HG02642 (cell line): ENCODE results near the gene HDAC4.
A peak's percentile ranks its signal among the peaks of the same experiment; 100 is the strongest.

Experiments
- ATAC-seq: cut with Tn5 transposase; IDR thresholded peaks from one replicate; pipeline ENCODE4 v1.9.1; 2021; ENCODE audit warnings: mild to moderate bottlenecking; ENCODE audit not compliant: unreplicated experiment, poor library complexity

Gene HDAC4

GRCh38 chr2:239299218-239299939 lies 101.4 kb downstream of the HDAC4 start:
- no peak for ATAC-seq

- ATAC-seq = no peak
These were observed 102.6 kb downstream of the HDAC4 start for GRCh38 chr2:239298116-239298804.

DNA sequence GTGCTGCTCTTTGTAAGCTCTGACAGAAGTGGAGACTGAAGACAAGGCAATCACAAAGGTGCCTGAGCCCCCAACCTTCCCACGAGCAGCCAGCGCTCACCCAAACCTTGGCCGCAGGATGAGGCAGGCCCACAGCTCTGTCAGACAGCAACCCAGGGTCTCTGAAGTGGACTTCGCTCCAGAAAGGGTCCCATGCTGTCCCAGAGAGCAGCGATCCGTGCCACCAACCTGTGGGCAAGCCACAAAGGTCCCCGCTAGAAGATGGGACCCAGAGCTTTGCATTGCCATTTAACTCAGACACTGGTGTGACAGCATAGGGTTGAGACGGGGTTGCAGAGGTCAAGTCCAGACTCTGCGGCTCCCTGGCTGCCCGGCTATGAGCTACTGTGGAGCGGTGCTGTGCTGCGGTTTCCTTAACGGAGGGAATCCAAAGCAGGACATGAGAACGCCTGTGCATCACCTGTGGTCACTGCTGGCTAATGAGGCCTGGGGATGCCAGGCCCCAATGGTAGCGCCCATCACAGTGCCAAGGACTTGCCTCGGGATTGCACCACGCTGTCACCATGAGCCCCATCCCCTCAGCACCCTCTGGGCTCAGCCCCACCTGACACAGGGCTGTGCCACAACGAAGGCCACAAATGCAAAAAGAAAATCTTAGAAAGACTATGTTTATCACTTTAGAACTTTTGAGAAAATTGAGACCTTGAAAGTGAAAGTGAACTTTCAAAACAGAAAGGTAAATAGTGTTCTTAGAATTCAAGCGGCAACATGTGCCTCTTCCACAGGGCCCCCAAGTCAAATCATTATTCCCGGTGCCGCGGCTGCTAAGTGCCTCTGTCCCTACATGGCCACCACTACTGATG lies 103.4 kb downstream of the HDAC4 start:
- ATAC-seq = no peak

DNA sequence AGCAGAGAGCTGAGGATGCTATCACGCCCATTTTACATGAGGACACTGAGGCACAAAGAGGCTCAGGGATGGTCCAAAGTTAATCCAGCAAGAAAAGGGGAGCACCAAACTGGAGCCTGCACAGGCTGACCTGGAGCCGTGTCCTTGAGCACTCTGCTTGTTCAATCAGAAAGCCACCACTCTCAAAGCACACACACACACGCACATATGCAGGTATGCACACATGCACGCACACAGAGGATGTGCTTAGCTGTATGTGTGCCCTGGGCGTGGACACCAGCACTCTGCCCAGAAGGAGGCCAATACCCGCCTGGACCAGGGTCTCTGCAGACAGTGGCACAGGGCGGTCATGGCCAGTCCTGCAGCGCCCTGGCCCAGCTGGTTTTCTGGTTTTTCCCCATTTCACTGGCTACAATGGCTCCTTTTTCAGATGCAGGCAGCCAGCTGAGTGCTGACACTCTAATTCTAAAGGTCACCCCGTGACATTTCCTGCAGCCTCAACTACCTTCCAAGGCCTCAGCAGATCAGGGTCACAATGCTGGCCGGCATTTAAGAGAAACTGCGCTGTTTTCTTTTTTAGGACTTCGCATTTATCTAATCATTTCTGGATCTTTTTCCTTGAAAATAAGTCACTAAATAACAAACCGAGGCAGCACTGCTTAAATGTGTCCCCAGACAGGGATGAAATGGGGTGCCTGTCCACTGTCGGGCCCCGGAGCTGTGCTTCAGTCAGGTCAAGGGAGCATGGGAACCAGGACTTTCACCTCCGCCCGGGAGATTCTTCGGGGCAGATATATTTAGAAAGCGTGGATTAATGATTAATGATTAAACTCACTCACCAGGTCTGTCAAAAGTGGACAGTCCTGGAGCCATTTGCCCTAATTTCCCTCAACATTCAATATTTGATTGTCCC lies 104.5 kb downstream of the HDAC4 start:
- ATAC-seq = no peak

DNA sequence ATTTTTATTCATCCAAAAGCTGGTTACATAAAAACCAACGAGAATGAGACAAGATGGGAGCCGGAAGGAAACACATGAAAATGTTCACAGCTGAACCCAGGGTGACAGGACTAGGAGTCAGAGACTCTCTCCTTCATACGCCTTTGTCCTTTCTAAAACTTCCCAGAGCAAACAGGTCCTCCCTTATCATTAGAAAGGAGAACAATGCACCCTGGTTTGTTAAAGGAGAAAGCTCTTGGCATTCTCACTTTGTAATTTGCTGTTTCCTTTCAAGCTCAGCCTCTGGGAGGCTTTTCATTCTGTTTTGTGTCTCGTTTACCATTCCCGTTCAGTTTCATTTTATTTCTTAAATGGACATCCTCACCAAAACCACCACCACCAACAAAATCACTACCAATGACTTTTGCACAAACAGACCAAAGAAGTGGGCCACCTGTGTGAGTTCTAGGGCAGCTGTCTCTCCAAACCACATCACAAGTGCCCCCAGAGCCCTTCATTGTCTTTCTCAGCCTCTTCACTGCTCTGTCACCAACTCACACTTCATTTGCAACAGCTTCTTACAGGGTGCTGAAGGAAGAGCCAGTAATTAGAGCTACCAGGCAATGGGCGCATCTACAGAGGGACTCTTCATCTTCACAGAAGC lies 105.3 kb downstream of the HDAC4 start:
- no peak for ATAC-seq

DNA sequence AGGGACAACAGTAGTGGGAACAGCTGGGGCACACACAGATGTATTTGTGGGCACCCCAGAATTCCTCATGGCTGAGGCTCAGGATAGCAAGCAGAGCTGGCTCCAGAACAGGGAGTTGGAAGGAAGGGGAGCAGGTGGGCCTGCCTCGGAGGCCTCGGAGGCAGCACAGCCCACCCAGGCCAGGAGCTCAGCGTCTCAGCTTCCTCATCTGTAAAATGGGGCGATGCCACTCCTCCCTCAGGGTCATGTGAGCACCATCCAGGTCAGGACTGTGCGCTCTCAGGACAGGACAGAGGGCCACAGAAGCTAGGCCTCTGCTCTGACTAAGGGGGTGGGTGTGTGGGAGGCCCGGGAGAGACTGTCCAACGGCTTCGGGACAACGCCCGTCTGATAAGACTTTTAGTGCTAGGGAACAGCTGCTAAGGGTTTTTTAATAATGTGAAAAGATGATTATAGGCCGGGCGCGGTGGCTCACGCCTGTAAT lies 106.2 kb downstream of the HDAC4 start:
- no peak for ATAC-seq

DNA sequence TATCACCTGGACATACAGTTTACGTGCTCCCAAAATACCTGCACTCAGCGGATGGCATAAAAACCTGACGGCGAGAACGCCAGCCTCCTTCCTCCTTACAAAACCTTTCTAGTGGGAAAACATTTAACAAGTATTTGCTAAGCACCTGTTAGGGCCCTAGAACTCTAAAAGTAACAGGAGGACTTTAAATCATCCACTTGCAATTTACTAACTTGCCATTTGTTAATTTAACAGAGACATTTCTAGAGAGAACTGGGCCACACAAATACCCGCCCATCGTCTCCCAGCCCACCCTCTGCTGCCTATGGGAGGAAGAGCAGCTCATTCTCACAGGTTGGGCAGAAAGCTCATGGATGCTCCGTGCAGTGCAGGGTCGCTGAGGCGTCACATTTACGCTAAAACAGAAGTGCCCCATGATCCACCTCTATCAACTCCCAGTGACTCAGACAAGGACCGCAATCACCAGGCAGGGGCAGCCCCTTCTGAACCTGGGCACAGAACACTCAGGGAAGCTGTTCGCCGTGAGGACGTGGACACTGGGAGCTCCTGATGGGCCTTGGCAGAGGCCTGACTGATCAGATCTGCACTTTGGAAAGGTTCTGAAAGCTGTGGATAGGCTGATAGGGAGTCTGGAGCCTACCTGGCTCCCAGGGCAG lies 106.9 kb downstream of the HDAC4 start:
- no peak for ATAC-seq

DNA sequence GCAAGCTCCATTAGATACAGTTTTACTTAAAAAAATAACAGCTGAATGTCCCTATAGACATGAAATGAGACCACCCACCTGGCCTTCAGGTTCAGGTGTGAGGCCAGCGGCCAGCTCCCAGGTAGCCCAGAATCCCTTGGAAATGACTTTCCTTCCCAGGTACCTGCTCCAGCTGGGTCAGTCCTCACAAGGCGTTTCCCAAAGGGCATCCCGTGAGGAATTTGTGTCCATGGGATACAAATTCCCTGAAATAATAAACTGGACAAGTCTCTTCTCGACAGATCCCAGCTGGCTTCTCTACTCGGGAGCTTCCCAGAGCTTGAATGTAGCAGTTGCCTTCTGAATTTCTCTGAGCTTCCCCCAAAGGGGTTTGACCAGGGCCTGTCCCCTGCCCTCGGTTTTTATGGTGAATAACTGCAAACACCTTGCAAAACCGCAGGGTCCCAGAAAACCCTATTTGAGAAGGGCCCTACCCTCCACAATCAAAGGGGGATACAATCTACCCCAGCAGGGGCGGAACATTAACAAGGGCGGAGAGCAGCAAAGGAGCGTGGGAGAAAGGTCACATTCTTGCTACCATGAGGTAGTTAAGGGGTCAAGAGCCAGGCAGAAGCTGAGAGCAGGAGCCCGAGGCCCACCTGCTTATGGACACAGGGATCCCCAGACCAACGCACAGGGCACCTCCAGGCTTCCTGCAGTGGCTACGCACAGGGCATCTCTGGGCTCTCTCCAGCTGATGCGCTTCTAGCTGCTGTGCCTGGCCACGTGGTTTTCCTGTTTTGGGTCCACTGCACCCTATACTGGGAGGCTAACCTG lies 107.7 kb downstream of the HDAC4 start:
- ATAC-seq = no peak

- ATAC-seq = no peak
These were observed 108.3 kb downstream of the HDAC4 start for GRCh38 chr2:239292531-239292930.

DNA sequence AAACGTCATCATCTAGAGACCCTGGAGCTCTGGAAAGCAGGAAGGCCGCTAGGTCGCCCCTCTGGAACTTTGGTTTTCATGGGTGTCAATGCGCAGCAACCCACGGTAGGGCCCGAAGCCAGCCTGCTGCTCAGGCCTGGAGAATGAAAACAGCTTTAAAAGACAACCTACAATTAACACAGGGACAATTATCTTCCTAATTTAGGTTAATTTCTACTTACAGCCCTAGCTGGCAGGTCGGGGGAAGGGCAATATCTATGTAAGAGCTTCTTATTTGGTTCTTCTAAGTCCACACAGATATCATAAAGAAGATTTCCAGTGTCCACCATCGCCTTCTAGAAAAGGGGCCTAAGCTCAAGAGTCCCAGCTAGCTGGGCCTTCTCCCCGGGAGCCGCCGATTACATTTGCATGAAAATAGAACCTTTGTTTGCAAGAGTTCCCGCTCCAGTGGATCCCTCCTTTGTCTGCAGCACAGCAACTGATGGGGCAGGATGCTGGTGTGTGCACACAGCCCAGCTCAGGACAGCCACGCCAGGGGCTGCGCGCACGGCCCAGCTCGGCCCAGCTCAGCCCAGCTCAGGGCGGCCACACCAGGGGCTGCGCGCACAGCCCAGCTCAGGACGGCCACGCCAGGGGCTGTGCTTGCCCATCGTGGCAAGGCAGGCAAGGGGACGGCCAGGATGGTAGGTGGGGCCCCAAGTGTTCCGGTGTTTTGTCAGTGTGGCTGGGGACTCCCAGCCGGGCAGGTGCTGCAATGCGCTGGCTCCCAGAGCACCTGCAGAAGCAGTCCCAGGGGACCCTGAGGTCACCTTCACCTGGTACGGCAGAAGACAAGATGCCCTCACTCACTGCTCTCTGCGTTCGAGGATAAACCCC lies 109.1 kb downstream of the HDAC4 start:
- no peak for ATAC-seq

DNA sequence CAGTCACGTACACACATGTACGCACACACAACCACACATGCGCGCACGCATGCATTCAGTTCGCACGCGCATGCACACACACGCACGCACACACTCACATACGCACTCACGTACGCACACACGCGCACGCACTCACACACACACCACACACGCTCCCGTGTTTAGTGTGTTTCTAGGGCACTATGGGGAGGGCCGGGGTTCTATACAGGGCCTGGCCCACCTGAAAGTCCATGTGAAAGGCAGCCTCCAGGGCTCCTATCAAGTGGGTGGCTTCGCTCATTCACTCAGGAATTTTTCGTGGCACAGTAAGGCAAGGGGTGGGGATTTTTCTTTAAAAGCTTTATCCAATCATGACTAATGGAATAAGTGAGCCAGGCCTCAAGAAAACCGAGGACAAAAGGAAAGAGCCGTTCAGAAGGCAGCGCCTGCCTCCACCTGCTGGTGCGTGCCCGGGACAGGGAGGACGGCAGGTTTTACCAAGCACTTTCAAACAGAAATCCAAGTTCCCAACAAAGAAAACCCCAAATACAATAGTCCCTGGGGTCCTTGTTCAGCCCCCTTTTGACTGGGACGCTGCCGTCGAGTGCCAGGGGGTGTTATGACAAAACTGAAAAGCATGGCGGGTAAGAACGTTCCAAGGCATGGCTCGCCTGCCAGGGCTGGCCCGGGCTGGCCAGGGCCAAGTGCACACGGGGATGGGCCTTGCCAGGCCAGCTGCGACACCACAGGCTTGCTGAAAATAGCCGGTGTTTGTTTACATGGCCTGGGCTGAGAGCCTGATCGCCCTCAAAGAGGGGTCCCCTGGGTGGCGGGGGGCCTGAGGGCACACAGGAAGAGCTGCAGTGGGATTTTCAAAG lies 110.0 kb downstream of the HDAC4 start:
- ATAC-seq = no peak

GRCh38 chr2:239289545-239289944 lies 111.3 kb downstream of the HDAC4 start:
- ATAC-seq = peak; percentile 21

GRCh38 chr2:239288951-239289511 lies 111.8 kb downstream of the HDAC4 start:
- peak; percentile 63 for ATAC-seq

DNA sequence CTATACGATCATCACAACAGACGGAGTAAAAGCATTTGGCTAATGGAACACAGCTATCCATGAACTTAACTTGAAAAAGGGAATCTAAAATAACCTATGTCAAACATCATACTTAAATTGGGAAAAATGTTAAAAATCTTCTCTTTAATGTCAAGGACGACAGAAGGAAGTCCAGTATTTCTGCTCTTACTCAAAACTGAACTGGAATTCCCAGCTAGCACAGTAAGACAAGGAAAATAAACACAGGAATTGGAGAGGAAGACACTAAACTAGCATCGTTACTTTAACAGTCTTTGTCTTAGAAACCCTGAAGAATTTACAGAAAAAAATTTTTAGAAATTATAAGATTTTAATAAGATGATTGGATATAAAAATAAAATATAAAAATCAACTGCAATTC lies 112.6 kb downstream of the HDAC4 start:
- ATAC-seq = no peak

DNA sequence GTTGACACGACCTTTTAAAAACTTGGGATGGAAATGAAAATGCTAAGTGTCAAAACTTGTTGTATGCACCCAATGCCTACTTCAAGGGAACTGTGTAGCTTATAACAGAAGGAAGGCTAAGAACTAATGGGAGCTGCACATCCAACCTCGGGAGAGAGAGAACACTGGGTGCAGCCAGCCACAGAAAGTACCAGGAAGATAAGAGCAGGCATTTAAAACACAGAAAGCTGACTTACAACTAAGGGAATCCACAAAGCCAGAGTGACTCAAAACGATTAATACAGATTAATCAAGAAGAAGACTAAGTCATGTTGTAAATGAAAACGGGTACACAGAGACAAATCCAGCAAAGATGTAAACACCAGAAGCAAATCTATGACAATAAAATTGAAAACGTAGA lies 113.4 kb downstream of the HDAC4 start:
- no peak for ATAC-seq

DNA sequence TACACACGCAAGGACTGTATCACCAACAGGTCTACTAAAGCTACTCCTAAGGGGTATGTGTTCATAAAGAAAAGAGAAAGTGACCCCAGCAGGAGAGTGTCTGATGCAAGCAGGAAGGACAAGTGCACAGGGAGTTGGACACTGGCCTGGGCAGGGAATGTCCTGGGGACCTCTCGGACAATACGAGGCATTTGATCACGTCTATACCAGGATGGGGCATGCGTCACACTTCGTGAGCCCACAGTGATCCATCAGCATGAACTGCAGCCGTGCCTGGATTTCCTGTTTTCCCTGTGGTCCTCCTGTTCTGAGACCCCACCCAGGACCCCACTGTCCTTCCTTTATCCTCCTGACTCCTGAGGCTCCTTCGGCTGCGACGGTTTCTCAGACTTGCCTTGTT lies 113.9 kb downstream of the HDAC4 start:
- no peak for ATAC-seq
